ENCODE data around the gene SLC8A2. TPM values are rescaled to one million over a fixed set of nuclear protein-coding genes. Genes with fewer than 3 reads are reported as not detected.
"Not testable (repeated sequence)": the region's sequence is repeated elsewhere in the genome, so short reads cannot be mapped to it uniquely, and the experiment has no call there.

The SLC8A2 gene
- total RNA-seq, 1 donor from 2014 or later = 0.39 TPM

DNA sequence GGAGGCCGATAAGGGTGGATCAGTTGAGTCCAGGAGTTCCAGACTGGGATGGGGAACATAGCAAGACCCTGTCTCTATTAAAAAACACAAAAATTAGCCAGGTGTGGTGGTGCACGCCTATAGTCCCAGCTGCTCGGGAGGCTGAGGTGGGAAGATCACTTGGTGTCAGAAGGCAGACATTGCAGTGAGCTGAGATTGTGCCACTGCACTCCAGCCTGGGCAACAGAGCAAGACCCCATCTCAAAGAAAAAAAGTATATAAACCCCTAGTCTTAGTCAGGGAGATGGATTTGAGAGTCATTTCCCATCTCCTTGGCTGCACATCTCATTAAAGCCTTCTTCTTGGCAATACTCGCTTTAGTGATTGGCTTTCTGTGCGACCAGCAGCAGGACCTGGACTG, 87.8 kb downstream of the SLC8A2 start:
- intact Hi-C loops (cut with micrococcal nuclease) = not testable (repeated sequence)

DNA sequence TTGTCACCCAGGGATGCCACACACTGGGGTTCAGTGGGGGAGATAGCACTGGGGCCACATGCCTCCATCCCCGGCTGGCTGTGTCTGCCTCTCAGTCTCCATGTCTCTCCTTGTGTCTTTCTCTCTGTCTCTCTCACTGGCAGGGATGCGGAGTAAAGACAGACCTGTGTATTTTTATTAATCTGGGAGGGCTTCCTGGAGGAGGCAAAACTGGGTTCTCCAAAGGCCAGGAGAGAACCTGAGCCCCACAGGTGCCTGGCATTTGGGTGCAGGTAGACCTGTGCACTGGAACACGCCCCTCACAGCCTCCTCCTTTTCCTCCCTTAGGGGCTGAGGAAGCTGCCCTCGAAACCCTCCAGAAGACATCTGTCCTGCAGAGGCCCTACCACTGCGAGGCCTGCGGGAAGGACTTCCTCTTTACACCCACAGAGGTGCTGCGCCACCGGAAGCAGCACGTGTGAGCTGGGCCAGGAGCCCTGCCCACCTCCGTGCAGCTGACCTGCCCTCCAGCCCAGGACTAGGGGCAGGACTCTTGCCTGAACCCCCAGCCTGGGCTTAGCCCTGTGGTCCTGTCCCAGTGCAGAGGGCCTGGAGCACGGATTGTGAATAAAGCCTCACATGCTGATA, 89.9 kb downstream of the SLC8A2 start:
- intact Hi-C loops (cut with micrococcal nuclease) = no loop called here

DNA sequence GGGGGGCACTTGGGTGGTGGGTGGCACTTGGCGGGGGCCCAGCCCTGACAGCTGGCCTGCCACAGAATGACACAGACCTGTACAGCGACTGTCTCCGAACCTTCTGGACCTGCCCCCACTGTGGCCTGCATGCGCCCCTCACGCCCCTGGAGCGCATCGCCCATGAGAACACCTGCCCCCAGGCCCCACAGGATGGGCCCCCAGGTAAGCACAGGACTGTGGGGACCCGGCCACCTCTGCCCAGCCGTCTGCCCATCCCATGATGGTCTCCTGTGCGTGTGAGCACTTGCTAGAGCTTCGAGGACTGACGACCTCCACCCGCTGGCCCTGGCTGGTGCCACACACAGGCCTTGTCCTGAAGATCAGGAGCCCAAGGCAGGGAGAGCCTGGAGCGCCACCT, 90.6 kb downstream of the SLC8A2 start:
- intact Hi-C loops (cut with micrococcal nuclease) = no loop called here

DNA sequence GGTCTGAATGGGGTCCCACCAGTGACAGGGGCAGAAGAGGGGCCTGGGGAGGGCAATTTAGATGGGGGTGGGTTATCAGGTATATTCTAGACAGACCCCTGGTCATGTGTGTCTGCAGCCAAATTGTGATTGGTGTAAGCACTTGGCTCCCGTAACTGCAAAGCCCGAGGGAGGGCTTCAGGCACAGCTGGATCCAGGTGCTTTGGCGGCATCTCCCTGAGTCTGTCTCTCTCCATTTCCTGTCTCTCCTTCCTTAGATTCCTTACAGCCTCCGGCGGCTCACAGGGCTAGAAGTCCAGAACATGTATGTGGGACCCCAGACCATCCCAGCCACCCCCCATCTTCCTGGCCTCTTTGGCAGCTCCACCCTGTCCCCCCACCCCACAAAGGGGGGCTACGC, 91.1 kb downstream of the SLC8A2 start:
- intact Hi-C loops (cut with micrococcal nuclease) = no loop called here

DNA sequence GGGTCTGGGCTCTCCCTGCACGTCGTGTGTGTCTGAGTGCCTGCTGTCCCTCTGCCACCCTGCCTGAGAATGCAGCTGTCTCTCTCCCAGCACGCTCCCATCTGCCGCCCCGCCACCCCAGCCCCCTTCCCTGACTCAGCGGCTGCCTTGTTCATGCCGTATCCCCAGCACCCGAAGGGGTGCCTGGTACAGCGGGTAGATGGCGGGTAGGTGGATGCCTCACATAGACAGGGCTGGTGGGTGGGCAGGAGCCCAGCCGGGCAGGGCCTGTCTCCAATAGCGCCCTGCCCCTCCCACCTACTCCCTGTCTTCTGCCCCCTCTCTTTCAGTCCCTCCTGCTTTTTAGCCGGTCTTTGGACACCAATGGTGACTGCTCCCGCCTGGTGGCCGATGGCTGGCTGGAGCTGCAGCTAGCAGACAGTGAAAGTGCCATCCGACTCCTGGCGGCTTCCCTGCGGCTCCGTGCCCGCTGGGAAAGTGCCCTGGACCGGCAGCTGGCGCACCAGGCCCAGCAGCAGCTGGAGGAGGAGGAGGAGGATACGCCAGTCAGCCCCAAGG, 92.2 kb downstream of the SLC8A2 start:
- intact Hi-C loops (cut with micrococcal nuclease) = no loop called here

DNA sequence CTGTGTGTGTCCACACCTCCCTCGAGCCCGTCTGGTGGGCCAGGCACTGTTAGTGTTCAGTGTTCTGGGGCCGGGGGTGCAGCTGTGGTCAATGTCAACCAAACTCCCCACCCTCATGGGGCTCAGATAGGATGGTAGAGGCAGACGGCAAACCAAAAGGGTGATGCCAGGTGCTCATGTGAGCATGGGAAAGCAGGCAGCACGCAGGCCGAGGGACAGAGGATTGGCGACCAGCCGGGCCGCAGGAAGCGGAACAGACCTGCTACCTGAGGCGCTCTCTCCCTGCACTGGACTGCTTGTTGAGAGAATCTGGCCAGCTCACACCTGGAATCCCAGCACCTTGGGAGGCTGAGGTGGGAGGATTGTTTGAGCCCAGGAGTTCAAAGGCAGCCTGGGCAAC, 93.4 kb downstream of the SLC8A2 start:
- intact Hi-C loops (cut with micrococcal nuclease) = no loop called here

Other genes with a start within 250 kb of the SLC8A2 start
- 11.7 and 13.0 TPM in 2 replicates for gene BBC3, start 240.7 kb downstream of the SLC8A2 start, total RNA-seq
- 30.4 and 34.7 TPM in 2 replicates for gene CCDC9, start 215.4 kb downstream of the SLC8A2 start, total RNA-seq
- gene INAFM1, start 197.0 kb downstream of the SLC8A2 start, total RNA-seq = 8.7 and 10.2 TPM in 2 replicates
- 1.4 and 1.7 TPM in 2 replicates for gene C5AR1, start 162.0 kb downstream of the SLC8A2 start, total RNA-seq
- 0.86 and 0.95 TPM in 2 replicates for gene C5AR2, start 139.7 kb downstream of the SLC8A2 start, total RNA-seq
- 15.0 and 15.5 TPM in 2 replicates for gene DHX34, start 122.6 kb downstream of the SLC8A2 start, total RNA-seq
- gene MEIS3, start 52.4 kb downstream of the SLC8A2 start, total RNA-seq = 0.20 TPM in 1 of 2 replicates, not detected in the other
- gene KPTN, start 12.3 kb upstream of the SLC8A2 start, total RNA-seq = 11.4 and 11.8 TPM in 2 replicates
- gene NAPA, start 43.2 kb upstream of the SLC8A2 start, total RNA-seq = 89.2 and 90.5 TPM in 2 replicates
- 0.39 and 0.50 TPM in 2 replicates for gene ZNF541, start 101.3 kb upstream of the SLC8A2 start, total RNA-seq
- 15.8 and 16.6 TPM in 2 replicates for gene BICRA, start 137.2 kb upstream of the SLC8A2 start, total RNA-seq
- 0.11 TPM in 1 of 2 replicates, not detected in the other for gene EHD2, start 241.5 kb upstream of the SLC8A2 start, total RNA-seq

Measured in T-helper 2 cell treated with Interferon-gamma antibody and Interleukin-4, amounts not matched to agents 100 ng/mL and 5 ng/mL, for 36 hours (primary cell).